SK-N-SH treated with all-trans-retinoic acid at 6 μM for 48 hours (cell line): ENCODE data around the gene SYNRG.

Experiments used
- ATAC-seq: fragments of 200-7000 bp; cut with Tn5 transposase; 3 replicates; pipeline ENCODE4 v1.9.1; 2020; ENCODE audit warnings: mild to moderate bottlenecking, moderate library complexity
- BACH2 ChIP-seq: fragments of 250-450 bp; sonication (Bioruptor Pico); IDR thresholded peaks from 2 replicates; pipeline ENCODE4 v1.9.0; 2021; ENCODE audit warnings: mild to moderate bottlenecking, borderline replicate concordance
- CREB5 ChIP-seq: fragments of 250-450 bp; sonication (Bioruptor Pico); IDR thresholded peaks from 2 replicates; pipeline ENCODE4 v1.5.1; 2020; ENCODE audit warnings: low read depth, mild to moderate bottlenecking, moderate library complexity
- CSDC2 ChIP-seq: fragments of 250-450 bp; sonication (Bioruptor Pico); IDR thresholded peaks from 2 replicates; pipeline ENCODE4 v1.5.0; 2020; ENCODE audit warnings: mild to moderate bottlenecking, moderate library complexity
- ESRRG ChIP-seq: fragments of 250-450 bp; sonication (Bioruptor Pico); IDR thresholded peaks from 2 replicates; pipeline ENCODE4 v1.6.1; 2021; ENCODE audit warnings: mild to moderate bottlenecking
- ISL1 ChIP-seq: fragments of 250-450 bp; sonication (Bioruptor Pico); IDR thresholded peaks from 2 replicates; pipeline ENCODE4 v2.1.2; 2022; ENCODE audit warnings: mild to moderate bottlenecking, moderate library complexity
- OSR1 ChIP-seq: fragments of 250-450 bp; sonication (Bioruptor Pico); IDR thresholded peaks from 2 replicates; pipeline ENCODE4 v1.8.0; 2022; ENCODE audit warnings: moderate library complexity, mild to moderate bottlenecking, inconsistent platforms
- PATZ1 ChIP-seq: fragments of 250-450 bp; sonication (Bioruptor Pico); IDR thresholded peaks from 2 replicates; pipeline ENCODE4 v1.8.0; 2020; ENCODE audit warnings: mild to moderate bottlenecking, moderate library complexity, borderline replicate concordance
- POU6F1 ChIP-seq: fragments of 250-450 bp; sonication (Bioruptor Pico); IDR thresholded peaks from 2 replicates; pipeline ENCODE4 v1.8.0; 2021; ENCODE audit warnings: low read depth, mild to moderate bottlenecking, moderate library complexity, borderline replicate concordance
- PPARA ChIP-seq: fragments of 250-450 bp; sonication (Bioruptor Pico); IDR thresholded peaks from 2 replicates; pipeline ENCODE4 v1.5.0; 2020; ENCODE audit warnings: mild to moderate bottlenecking, borderline replicate concordance
- RARB ChIP-seq: fragments of 250-450 bp; sonication (Bioruptor Pico); IDR thresholded peaks from 2 replicates; pipeline ENCODE4 v1.8.0; 2021; ENCODE audit warnings: mild to moderate bottlenecking, moderate library complexity
- SNAI2 ChIP-seq: fragments of 250-450 bp; sonication (Bioruptor Pico); IDR thresholded peaks from 2 replicates; pipeline ENCODE4 v1.5.0; 2020; ENCODE audit warnings: mild to moderate bottlenecking, moderate library complexity
- TCF4 ChIP-seq: fragments of 250-450 bp; sonication (Bioruptor Pico); IDR thresholded peaks from 2 replicates; pipeline ENCODE4 v1.8.0; 2021; ENCODE audit warnings: mild to moderate bottlenecking, moderate library complexity, borderline replicate concordance
- TOX ChIP-seq: fragments of 250-450 bp; sonication (Bioruptor Pico); IDR thresholded peaks from 2 replicates; pipeline ENCODE4 v1.8.0; 2021; ENCODE audit warnings: mild to moderate bottlenecking, moderate library complexity, borderline replicate concordance
- TSHZ2 ChIP-seq: fragments of 250-450 bp; sonication (Bioruptor Pico); IDR thresholded peaks from 2 replicates; pipeline ENCODE4 v1.5.0; 2020; ENCODE audit warnings: mild to moderate bottlenecking, moderate library complexity
- ZC3H10 ChIP-seq: fragments of 250-450 bp; sonication (Bioruptor Pico); IDR thresholded peaks from 2 replicates; pipeline ENCODE4 v1.5.1; 2021; ENCODE audit warnings: mild to moderate bottlenecking, moderate library complexity
- ZFP3 ChIP-seq: fragments of 250-450 bp; sonication (Bioruptor Pico); IDR thresholded peaks from 2 replicates; pipeline ENCODE4 v1.5.0; 2020; ENCODE audit warnings: mild to moderate bottlenecking, moderate library complexity
- ZFP30 ChIP-seq: fragments of 450-650 bp; formaldehyde crosslinking; IDR thresholded peaks from 2 replicates; pipeline ENCODE4 v1.5.0; 2022; ENCODE audit warnings: mild to moderate bottlenecking, moderate library complexity
- ZNF565 ChIP-seq: fragments of 450-650 bp; formaldehyde crosslinking; conservative IDR thresholded peaks from 2 replicates; pipeline ENCODE4 v1.5.0; 2020; ENCODE audit warnings: low read depth, mild to moderate bottlenecking, moderate library complexity
- ZNF70 ChIP-seq: fragments of 450-650 bp; formaldehyde crosslinking; IDR thresholded peaks from 2 replicates; pipeline ENCODE4 v1.5.0; 2020; ENCODE audit warnings: mild to moderate bottlenecking, moderate library complexity
- ZNF8 ChIP-seq: fragments of 450-650 bp; formaldehyde crosslinking; IDR thresholded peaks from 2 replicates; pipeline ENCODE4 v1.5.0; 2020; ENCODE audit warnings: mild to moderate bottlenecking, moderate library complexity

SYNRG gene

GRCh38 chr17:37470181-37470580 lies 139.0 kb downstream of the SYNRG start:
- ATAC-seq, result no peak
- TF ChIP-seq OSR1 (CRISPR knock-in tag) (no peak), SNAI2 (CRISPR knock-in tag) (no peak), ISL1 (CRISPR knock-in tag) (no peak), PPARA (CRISPR knock-in tag) (no peak), BACH2 (CRISPR knock-in tag) (no peak), ZNF70 (no peak), POU6F1 (no peak), TOX (CRISPR knock-in tag) (no peak), PATZ1 (CRISPR knock-in tag) (no peak), TCF4 (CRISPR knock-in tag) (no peak), ZC3H10 (CRISPR knock-in tag) (no peak), CREB5 (CRISPR knock-in tag) (no peak), CSDC2 (no peak), ZNF565 (CRISPR knock-in tag) (no peak), ZFP3 (CRISPR knock-in tag) (no peak), ZFP30 (no peak), ESRRG (CRISPR knock-in tag) (no peak)
- TF ChIP-seq, all 23 proteins: peak for 0

- ATAC-seq, result no peak
- TF ChIP-seq TOX (CRISPR knock-in tag) (no peak), POU6F1 (no peak), TSHZ2 (no peak), ZNF565 (CRISPR knock-in tag) (no peak), ZNF8 (CRISPR knock-in tag) (no peak)
- TF ChIP-seq, all 23 proteins: peak for 0
Measured at GRCh38 chr17:37466471-37466870, 142.7 kb downstream of the SYNRG start.

GRCh38 chr17:37465069-37465616 lies 144.1 kb downstream of the SYNRG start:
- peak; percentile 89 for ATAC-seq
- TF ChIP-seq RARB, result no peak
